ENCODE measurements around the gene ARHGAP40.

ARHGAP40 gene

GRCh38 chr20:38685271-38685670 lies 83.7 kb downstream of the ARHGAP40 start:
- DNase-seq (ENCODE audit: low read depth), result no peak

- no peak for DNase-seq (ENCODE audit: low read depth)
Observed at GRCh38 chr20:38685853-38686473, 84.4 kb downstream of the ARHGAP40 start.

GRCh38 chr20:38692436-38693411 lies 91.1 kb downstream of the ARHGAP40 start:
- no peak for DNase-seq (ENCODE audit: low read depth)

- no peak for DNase-seq (ENCODE audit: low read depth)
Observed at GRCh38 chr20:38697306-38697705, 95.7 kb downstream of the ARHGAP40 start.

GRCh38 chr20:38698541-38698940 lies 96.9 kb downstream of the ARHGAP40 start:
- DNase-seq (ENCODE audit: low read depth), result no peak

GRCh38 chr20:38700141-38700540 lies 98.5 kb downstream of the ARHGAP40 start:
- DNase-seq (ENCODE audit: low read depth), result no peak

Measured in CMK (cell line).